GM21423 (cell line): ENCODE measurements around the gene CABP4.
A peak's percentile ranks its signal among the peaks of the same experiment; 100 is the strongest.

Experiments used
- ATAC-seq: cut with Tn5 transposase; IDR thresholded peaks from one replicate; pipeline ENCODE4 v1.9.1; 2021; ENCODE audit warnings: mild to moderate bottlenecking, moderate library complexity; ENCODE audit not compliant: unreplicated experiment

The CABP4 gene

GRCh38 chr11:67507242-67507863, 52.2 kb downstream of the CABP4 start:
- ATAC-seq: no peak

GRCh38 chr11:67507864-67508485, 52.8 kb downstream of the CABP4 start, which contains the start of gene CDK2AP2:
TSS of gene CDK2AP2 (minus strand) at chr11:67508162. CDS start at chr11:67508082, 80 bp downstream.
- peak; percentile 70 for ATAC-seq

- peak; percentile 42 for ATAC-seq
These were observed 53.5 kb downstream of the CABP4 start for GRCh38 chr11:67508486-67509121.

GRCh38 chr11:67510023-67510345, 54.8 kb downstream of the CABP4 start:
- no peak for ATAC-seq
